AG04450 (cell line): ENCODE data around the gene LRMDA. TPM values are rescaled to one million over a fixed set of nuclear protein-coding genes. Genes with fewer than 3 reads are reported as not detected.

Experiments
- CTCF ChIA-PET: fragments of 300-600, 350-600 bp; formaldehyde crosslinking; extraction: SDS; loops from one replicate; lab custom pipeline; 2022; ENCODE audit warnings: antibody characterized with exemption, inconsistent platforms; lab: Charles Lee
- POLR2A ChIA-PET: fragments of 350-600 bp; formaldehyde crosslinking; extraction: SDS; loops from one replicate; lab custom pipeline; 2021; ENCODE audit warnings: antibody characterized with exemption, inconsistent platforms; lab: Yijun Ruan, JAX
- DNase-seq: peaks from one replicate; pipeline ENCODE4 v3.0.0-alpha.2; 2011; ENCODE audit warnings: low read depth, low spot score
- H3K27ac ChIP-seq: one replicate; pipeline ENCODE4 v1.5.1; 2012; ENCODE audit warnings: low read depth, low read length, control low read depth
- H3K27me3 ChIP-seq: one replicate; pipeline ENCODE4 v1.6.0; 2012; ENCODE audit warnings: low read length; ENCODE audit not compliant: control insufficient read depth, insufficient read depth
- H3K4me3 ChIP-seq: 2 replicates; pipeline ENCODE4 v1.5.1; 2011; ENCODE audit warnings: mild to moderate bottlenecking, low read depth, low read length, control low read depth
- H3K9me3 ChIP-seq: 2 replicates; pipeline ENCODE4 v1.5.1; 2012; ENCODE audit warnings: low read length; ENCODE audit not compliant: control insufficient read depth, insufficient read depth
- CTCF ChIP-seq: IDR thresholded peaks from 2 replicates; pipeline ENCODE4 v1.5.1; 2011; ENCODE audit warnings: low read depth, low read length, control low read depth, inconsistent platforms
- polyA plus RNA-seq: library from polyadenylated mRNA; depleted of rRNA; stranded (reverse); fragments of >200 nt; gene quantifications from 2 replicates; pipeline ENCODE4 v1.2.3, GENCODE V29; 2011

Gene LRMDA
- polyA plus RNA-seq, 1 experiment: 0.12 TPM

- ChIA-PET POLR2A (no interaction called here), CTCF (interaction anchor here (0.7 kb wide), 1 partner anchor 1532 kb away, joined by 3 read pairs; no protein-coding TSS in a partner anchor)
- DNase-seq: no peak
These were observed 113.7 kb downstream of the LRMDA start for GRCh38 chr10:75544993-75545706.

GRCh38 chr10:75546004-75546403, 114.6 kb downstream of the LRMDA start:
- Histone ChIP-seq H3K27ac (no peak overlapping the region), H3K4me3 (no peak overlapping the region), H3K9me3 (no peaks in the 10 kb centered on the region), H3K27me3 (no peaks in the 10 kb centered on the region)
- CTCF ChIA-PET: no interaction called here
- no peak for TF ChIP-seq CTCF
- no peak for DNase-seq
- POLR2A ChIA-PET: no interaction called here

More at GRCh38 chr10:75544993-75545706, 113.7 kb downstream of the LRMDA start:
- H3K9me3 ChIP-seq: no peaks in the 10 kb centered on the region
- no peak overlapping the region for H3K4me3 ChIP-seq
- no peak for TF ChIP-seq CTCF
- H3K27me3 ChIP-seq: no peaks in the 10 kb centered on the region
- H3K27ac ChIP-seq: no peak overlapping the region

GRCh38 chr10:75547391-75548298, 116.2 kb downstream of the LRMDA start:
- POLR2A ChIA-PET: no interaction called here
- CTCF ChIA-PET: no interaction called here
- no peak overlapping the region for H3K27ac ChIP-seq
- no peak overlapping the region for H3K4me3 ChIP-seq
- no peak for DNase-seq
- H3K9me3 ChIP-seq: no peaks in the 10 kb centered on the region
- no peaks in the 10 kb centered on the region for H3K27me3 ChIP-seq
- no peak for TF ChIP-seq CTCF

DNA sequence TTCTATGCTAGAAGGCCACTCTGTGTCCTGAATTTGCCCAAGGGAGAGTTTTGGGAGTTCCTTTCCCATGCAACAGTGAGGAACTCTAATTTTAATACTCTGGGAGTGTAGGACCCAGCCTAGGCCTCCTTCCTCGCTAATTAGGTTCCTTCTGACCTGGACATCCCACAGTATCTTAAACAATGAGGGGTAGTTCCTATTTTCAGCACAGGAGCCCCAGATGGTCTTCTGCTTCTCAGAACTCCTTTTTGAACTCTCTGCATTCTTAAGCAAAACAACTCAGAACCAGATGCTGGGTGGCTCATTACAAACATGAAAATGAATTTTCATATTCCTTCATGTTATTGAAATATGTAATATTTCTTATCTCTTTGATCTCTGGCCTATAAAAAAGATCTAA, 116.9 kb downstream of the LRMDA start:
- H3K4me3 ChIP-seq: no peak overlapping the region
- no peak overlapping the region for H3K27ac ChIP-seq
- H3K9me3 ChIP-seq: no peaks in the 10 kb centered on the region
- no peak for TF ChIP-seq CTCF
- H3K27me3 ChIP-seq: no peaks in the 10 kb centered on the region
- ChIA-PET CTCF (no interaction called here), POLR2A (no interaction called here)
- no peak for DNase-seq

DNA sequence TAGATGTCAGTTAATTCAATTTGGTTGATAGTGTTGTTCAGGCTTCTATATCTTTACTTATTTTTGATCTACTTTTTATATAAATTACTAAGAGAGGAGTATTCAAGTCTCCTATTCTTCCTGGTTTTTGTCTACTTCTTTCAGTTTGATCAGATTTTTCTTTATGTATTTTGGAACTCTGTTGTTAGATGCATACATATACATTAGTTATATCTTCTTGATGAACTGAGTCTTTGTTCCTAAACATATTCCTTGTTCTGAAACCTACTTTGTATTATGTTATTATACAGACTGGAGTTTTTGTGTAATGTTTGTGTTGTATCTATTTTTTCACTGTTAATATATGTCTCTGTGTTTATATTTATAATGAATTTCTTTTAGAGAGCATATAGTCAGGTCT, 118.8 kb downstream of the LRMDA start:
- Histone ChIP-seq H3K9me3 (no peaks in the 10 kb centered on the region), H3K27me3 (no peaks in the 10 kb centered on the region), H3K4me3 (no peak overlapping the region), H3K27ac (no peak overlapping the region)
- CTCF ChIA-PET: no interaction called here
- no peak for DNase-seq
- POLR2A ChIA-PET: no interaction called here
- no peak for TF ChIP-seq CTCF
